Nephron progenitor cell (in vitro differentiated cells): ENCODE results near the gene CDK6.

Experiments
- DNase-seq: peaks from one replicate; pipeline ENCODE4 v3.0.0; 2021
- H3K27ac Mint-ChIP-seq: 2 replicates; pipeline ENCODE4 v1.8.0; 2021; ENCODE audit warnings: mild to moderate bottlenecking, moderate library complexity, mixed read lengths
- H3K27me3 Mint-ChIP-seq: 2 replicates; pipeline ENCODE4 v1.8.0; 2021; ENCODE audit warnings: mild to moderate bottlenecking, low read depth, mixed read lengths; ENCODE audit not compliant: poor library complexity
- H3K36me3 Mint-ChIP-seq: 2 replicates; pipeline ENCODE4 v1.8.0; 2021; ENCODE audit warnings: low read depth, mixed read lengths
- H3K4me1 Mint-ChIP-seq: 2 replicates; pipeline ENCODE4 v1.8.0; 2021; ENCODE audit warnings: mixed read lengths
- H3K4me3 Mint-ChIP-seq: 2 replicates; pipeline ENCODE4 v1.8.0; 2021; ENCODE audit warnings: mild to moderate bottlenecking, moderate library complexity, mixed read lengths
- H3K9me3 Mint-ChIP-seq: 2 replicates; pipeline ENCODE4 v1.8.0; 2021; ENCODE audit warnings: mild to moderate bottlenecking, moderate library complexity, mixed read lengths
- TF ChIP-seq, protein P1 (sequence below): fragments of 200-600 bp; sonication (generic); IDR thresholded peaks from 2 replicates; pipeline ENCODE4 v1.5.0; 2021; ENCODE audit warnings: antibody characterized with exemption

Gene CDK6

GRCh38 chr7:92802406-92802805, 34.0 kb downstream of the CDK6 start:
- Mint-ChIP-seq H3K4me1 (no peaks in the 10 kb centered on the region), H3K36me3 (peaks cover 31% of the 10 kb centered on the region), H3K4me3 (no peak overlapping the region), H3K27ac (no peak overlapping the region), H3K9me3 (no peaks in the 10 kb centered on the region), H3K27me3 (peaks cover 3% of the 10 kb centered on the region)
- no peak for DNase-seq
- TF ChIP-seq, protein P1, sequence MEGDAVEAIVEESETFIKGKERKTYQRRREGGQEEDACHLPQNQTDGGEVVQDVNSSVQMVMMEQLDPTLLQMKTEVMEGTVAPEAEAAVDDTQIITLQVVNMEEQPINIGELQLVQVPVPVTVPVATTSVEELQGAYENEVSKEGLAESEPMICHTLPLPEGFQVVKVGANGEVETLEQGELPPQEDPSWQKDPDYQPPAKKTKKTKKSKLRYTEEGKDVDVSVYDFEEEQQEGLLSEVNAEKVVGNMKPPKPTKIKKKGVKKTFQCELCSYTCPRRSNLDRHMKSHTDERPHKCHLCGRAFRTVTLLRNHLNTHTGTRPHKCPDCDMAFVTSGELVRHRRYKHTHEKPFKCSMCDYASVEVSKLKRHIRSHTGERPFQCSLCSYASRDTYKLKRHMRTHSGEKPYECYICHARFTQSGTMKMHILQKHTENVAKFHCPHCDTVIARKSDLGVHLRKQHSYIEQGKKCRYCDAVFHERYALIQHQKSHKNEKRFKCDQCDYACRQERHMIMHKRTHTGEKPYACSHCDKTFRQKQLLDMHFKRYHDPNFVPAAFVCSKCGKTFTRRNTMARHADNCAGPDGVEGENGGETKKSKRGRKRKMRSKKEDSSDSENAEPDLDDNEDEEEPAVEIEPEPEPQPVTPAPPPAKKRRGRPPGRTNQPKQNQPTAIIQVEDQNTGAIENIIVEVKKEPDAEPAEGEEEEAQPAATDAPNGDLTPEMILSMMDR, result no peak

DNA sequence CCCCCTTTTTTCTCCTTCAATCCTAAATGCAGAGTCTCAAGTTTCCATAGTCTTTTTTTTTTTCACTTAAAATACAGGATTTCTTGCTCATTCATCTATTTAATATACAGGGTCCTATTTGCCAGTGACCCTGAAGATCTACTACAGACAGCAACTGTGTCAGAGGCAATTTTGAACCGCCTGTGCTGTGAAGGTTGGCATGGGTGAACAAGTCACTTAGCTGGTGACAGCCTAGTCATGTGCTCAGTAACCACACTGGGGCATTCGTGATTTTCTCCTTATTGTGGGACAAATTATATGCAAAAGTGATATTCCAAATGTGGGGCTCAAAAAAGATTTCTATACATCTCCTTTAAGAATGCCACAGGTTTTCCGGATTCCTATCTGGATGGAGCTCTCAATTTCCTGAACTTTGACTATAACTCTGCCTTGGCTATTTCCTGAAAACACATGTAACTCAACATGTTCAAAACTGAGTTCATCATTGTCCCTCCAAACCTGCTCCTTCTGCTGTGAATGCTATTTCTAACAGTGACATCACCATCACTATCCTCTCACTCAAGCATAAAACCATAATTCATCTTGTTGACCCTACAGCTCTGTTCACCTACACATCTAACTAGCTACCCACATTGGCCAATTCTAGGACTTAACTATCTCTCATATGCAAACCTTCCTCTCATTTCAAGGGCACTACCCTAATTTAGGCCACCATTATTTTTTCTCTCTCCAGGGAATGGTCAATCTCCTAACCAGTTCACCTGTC, 36.7 kb downstream of the CDK6 start:
- TF ChIP-seq, protein P1, result no peak
- peaks cover 12% of the 10 kb centered on the region for H3K36me3 Mint-ChIP-seq
- H3K4me3 Mint-ChIP-seq, result no peak overlapping the region
- DNase-seq, result no peak
- no peaks in the 10 kb centered on the region for H3K9me3 Mint-ChIP-seq
- H3K4me1 Mint-ChIP-seq, result no peaks in the 10 kb centered on the region
- H3K27me3 Mint-ChIP-seq, result peaks cover 3% of the 10 kb centered on the region
- H3K27ac Mint-ChIP-seq, result no peak overlapping the region

- Mint-ChIP-seq H3K9me3 (no peaks in the 10 kb centered on the region), H3K27me3 (peaks cover 3% of the 10 kb centered on the region), H3K4me1 (no peaks in the 10 kb centered on the region), H3K27ac (no peak overlapping the region), H3K36me3 (peaks cover 7% of the 10 kb centered on the region), H3K4me3 (no peak overlapping the region)
- DNase-seq, result no peak
- TF ChIP-seq, protein P1, result no peak
Measured at GRCh38 chr7:92798517-92799249, 37.7 kb downstream of the CDK6 start.

DNA sequence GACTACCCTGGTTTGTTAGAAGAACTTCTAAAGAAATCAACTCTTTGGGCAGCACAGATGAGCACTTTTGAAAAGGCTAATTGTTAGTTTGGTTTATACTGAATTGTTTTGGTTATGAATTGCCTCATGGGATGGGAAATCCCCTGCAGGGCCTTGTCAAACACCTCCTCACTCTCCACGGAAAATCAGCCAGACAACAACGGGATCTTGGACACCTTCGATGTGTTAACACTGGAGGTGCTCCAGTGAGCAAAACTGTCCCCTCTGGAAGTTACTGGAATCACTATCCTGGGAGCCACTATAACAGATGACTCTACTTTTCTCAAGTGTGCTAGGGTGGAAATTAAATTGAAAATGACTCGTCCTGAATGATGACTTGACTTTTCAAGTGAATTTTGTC, 38.7 kb downstream of the CDK6 start:
- Mint-ChIP-seq H3K27me3 (peaks cover 3% of the 10 kb centered on the region), H3K9me3 (no peaks in the 10 kb centered on the region), H3K4me1 (no peaks in the 10 kb centered on the region), H3K4me3 (no peak overlapping the region), H3K36me3 (peaks cover 5% of the 10 kb centered on the region), H3K27ac (no peak overlapping the region)
- DNase-seq, result no peak
- TF ChIP-seq, protein P1, result no peak

- H3K27ac Mint-ChIP-seq, result no peak overlapping the region
- H3K9me3 Mint-ChIP-seq, result no peaks in the 10 kb centered on the region
- H3K4me1 Mint-ChIP-seq, result no peaks in the 10 kb centered on the region
- H3K4me3 Mint-ChIP-seq, result no peak overlapping the region
- no peak for DNase-seq
- H3K36me3 Mint-ChIP-seq, result peaks cover 9% of the 10 kb centered on the region
- peaks cover 3% of the 10 kb centered on the region for H3K27me3 Mint-ChIP-seq
- TF ChIP-seq, protein P1, result no peak
Measured at GRCh38 chr7:92797284-92797683, 39.1 kb downstream of the CDK6 start.
